Measurements from ENCODE around the gene GPR35.

DNA sequence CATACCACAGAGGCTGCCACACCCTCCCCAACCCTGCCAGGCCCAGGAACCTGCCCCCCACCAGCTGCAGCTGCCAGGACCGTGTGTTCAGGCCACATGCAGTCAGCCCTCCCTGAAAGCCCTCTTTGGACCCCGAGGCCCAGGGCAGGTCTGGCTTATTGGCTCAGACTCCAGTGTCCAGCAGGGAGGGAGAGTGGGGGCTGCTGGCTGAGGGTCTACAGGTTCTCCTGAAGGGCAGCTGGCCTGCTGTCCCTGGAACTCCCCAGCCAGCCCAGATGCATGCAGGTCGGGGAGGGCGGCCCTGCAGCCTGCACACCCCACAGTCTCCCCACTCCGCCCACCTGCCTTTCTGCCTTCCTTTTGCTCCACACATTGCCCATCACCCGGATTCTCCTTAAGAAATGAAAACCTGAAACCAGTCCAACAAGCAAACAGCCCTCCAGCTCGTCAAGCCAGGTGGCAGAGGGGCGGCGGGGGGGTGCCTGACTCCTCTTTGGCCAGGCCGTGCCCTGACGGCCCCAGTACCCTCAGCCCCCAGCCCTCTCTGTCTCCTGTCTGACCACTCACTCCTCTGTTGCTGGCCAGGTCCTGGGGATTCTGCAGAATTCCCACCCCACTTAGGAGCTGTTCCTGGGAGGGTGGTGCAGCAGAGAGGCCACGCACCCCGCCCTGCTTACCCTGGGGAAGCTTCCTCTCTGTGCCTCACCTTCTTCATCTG is 18.0 kb downstream of the GPR35 start:
- TF ChIP-seq, protein P1, sequence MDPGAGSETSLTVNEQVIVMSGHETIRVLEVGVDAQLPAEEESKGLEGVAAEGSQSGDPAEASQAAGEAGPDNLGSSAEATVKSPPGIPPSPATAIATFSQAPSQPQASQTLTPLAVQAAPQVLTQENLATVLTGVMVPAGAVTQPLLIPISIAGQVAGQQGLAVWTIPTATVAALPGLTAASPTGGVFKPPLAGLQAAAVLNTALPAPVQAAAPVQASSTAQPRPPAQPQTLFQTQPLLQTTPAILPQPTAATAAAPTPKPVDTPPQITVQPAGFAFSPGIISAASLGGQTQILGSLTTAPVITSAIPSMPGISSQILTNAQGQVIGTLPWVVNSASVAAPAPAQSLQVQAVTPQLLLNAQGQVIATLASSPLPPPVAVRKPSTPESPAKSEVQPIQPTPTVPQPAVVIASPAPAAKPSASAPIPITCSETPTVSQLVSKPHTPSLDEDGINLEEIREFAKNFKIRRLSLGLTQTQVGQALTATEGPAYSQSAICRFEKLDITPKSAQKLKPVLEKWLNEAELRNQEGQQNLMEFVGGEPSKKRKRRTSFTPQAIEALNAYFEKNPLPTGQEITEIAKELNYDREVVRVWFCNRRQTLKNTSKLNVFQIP (CRISPR knock-in tag; IDR thresholded peaks at IDR 0.05; ENCODE audit: borderline replicate concordance, low read depth), result no peak
- no peak for TF ChIP-seq SNAI2 (CRISPR knock-in tag; IDR thresholded peaks at IDR 0.05)
